PC-3 (cell line): ENCODE results near the gene CAND2. TPM values are rescaled to one million over a fixed set of nuclear protein-coding genes. Genes with fewer than 3 reads are reported as not detected.
"Not testable (repeated sequence)": the region's sequence is repeated elsewhere in the genome, so short reads cannot be mapped to it uniquely, and the experiment has no call there.

Experiments
- ATAC-seq: fragments of 200-7000 bp; cut with Tn5 transposase; 2 replicates; pipeline ENCODE4 v1.9.1; 2020; ENCODE audit warnings: mild to moderate bottlenecking, moderate library complexity
- BruUV-seq: library from RNA; stranded (reverse); fragments of 400-500 nt; replicated peaks from 2 replicates; lab custom pipeline; 2021; lab: Mats Ljungman, UMichigan
- CTCF ChIA-PET: fragments of 300-600 bp; sonication (Branson Sonifier 250); formaldehyde crosslinking; loops from one replicate; lab custom pipeline; 2022; ENCODE audit warnings: antibody characterized with exemption; lab: Charles Lee
- POLR2A ChIA-PET: fragments of 300-600 bp; sonication (Branson Sonifier 250); formaldehyde crosslinking; loops from one replicate; lab custom pipeline; 2022; ENCODE audit warnings: antibody characterized with exemption; ENCODE audit not compliant: unreplicated experiment; lab: Charles Lee
- DNase-seq: peaks from one replicate; pipeline ENCODE4 v3.0.0-alpha.2; 2015
- H2AFZ ChIP-seq: fragments of 300-600 bp; sonication (generic); 2 replicates; pipeline ENCODE4 v1.6.0; 2016; ENCODE audit warnings: antibody characterized with exemption, low read length
- H3F3A ChIP-seq: fragments of 300-600 bp; sonication (generic); one replicate; pipeline ENCODE4 v1.6.0; 2017; ENCODE audit warnings: antibody characterized with exemption, low read length, control low read depth, mild to moderate bottlenecking; ENCODE audit not compliant: unreplicated experiment
- H3K27ac ChIP-seq: fragments of 300-600 bp; sonication (generic); 2 replicates; pipeline ENCODE4 v1.5.1; 2016; ENCODE audit warnings: mild to moderate bottlenecking, low read length
- H3K27me3 ChIP-seq: fragments of 300-600 bp; sonication (generic); 2 replicates; pipeline ENCODE4 v1.6.1; 2016; ENCODE audit warnings: low read length, mixed read lengths
- H3K36me3 ChIP-seq: fragments of 300-600 bp; sonication (generic); 2 replicates; pipeline ENCODE4 v1.6.1; 2016; ENCODE audit warnings: low read depth, mixed run types, low read length, mixed read lengths
- H3K4me1 ChIP-seq: fragments of 300-600 bp; sonication (generic); 2 replicates; pipeline ENCODE4 v1.5.1; 2016; ENCODE audit warnings: low read length; ENCODE audit not compliant: insufficient read depth
- H3K4me2 ChIP-seq: fragments of 300-600 bp; sonication (generic); 2 replicates; pipeline ENCODE4 v1.6.0; 2016; ENCODE audit warnings: low read length
- H3K4me3 ChIP-seq: fragments of 300-600 bp; sonication (generic); 2 replicates; pipeline ENCODE4 v1.5.1; 2016; ENCODE audit warnings: mild to moderate bottlenecking, low read length, mixed read lengths
- H3K79me2 ChIP-seq: fragments of 300-600 bp; sonication (generic); 2 replicates; pipeline ENCODE4 v1.6.1; 2017; ENCODE audit warnings: low read length, mixed read lengths
- H3K9ac ChIP-seq: fragments of 300-600 bp; sonication (generic); 2 replicates; pipeline ENCODE4 v1.6.0; 2016; ENCODE audit warnings: mild to moderate bottlenecking, low read length
- H3K9me2 ChIP-seq: fragments of 300-600 bp; sonication (generic); replicated peaks from 2 replicates; pipeline ENCODE4 v1.6.1; 2016; ENCODE audit warnings: mixed run types, low read length, mixed read lengths
- H3K9me3 ChIP-seq: fragments of 300-600 bp; sonication (generic); 2 replicates; pipeline ENCODE4 v1.6.1; 2016; ENCODE audit warnings: low read length, mixed read lengths
- H4K20me1 ChIP-seq: fragments of 300-600 bp; sonication (generic); 2 replicates; pipeline ENCODE4 v1.6.1; 2016; ENCODE audit warnings: low read length, mixed read lengths
- EZH2 ChIP-seq: fragments of 300-600 bp; sonication (generic); IDR thresholded peaks from one replicate; pipeline ENCODE4 v1.6.1; 2017; ENCODE audit warnings: antibody characterized with exemption, mild to moderate bottlenecking, low read length; ENCODE audit not compliant: unreplicated experiment
- EZH2phosphoT487 ChIP-seq: fragments of 300-600 bp; sonication (generic); IDR thresholded peaks from 2 replicates; pipeline ENCODE4 v1.6.1; 2018; ENCODE audit warnings: mild to moderate bottlenecking, antibody characterized with exemption, low read length, borderline replicate concordance
- intact Hi-C: fragments of 100-400 bp; cut with micrococcal nuclease; formaldehyde crosslinking; loops from 2 replicates; pipeline ENCODE4 v1.9.0; 2023
- total RNA-seq: library from RNA; depleted of rRNA; stranded (reverse); fragments of >200 nt; gene quantifications from 2 replicates; pipeline ENCODE4 v1.2.3, GENCODE V29; 2014
- TF ChIP-seq, protein P1 (sequence below): fragments of 300-600 bp; sonication (generic); conservative IDR thresholded peaks from 2 replicates; pipeline ENCODE4 v1.5.1; 2017; ENCODE audit warnings: antibody characterized with exemption, low read depth, mild to moderate bottlenecking, low read length

The CAND2 gene
- total RNA-seq, 1 experiment from 2014 or later: 4.8 TPM

DNA sequence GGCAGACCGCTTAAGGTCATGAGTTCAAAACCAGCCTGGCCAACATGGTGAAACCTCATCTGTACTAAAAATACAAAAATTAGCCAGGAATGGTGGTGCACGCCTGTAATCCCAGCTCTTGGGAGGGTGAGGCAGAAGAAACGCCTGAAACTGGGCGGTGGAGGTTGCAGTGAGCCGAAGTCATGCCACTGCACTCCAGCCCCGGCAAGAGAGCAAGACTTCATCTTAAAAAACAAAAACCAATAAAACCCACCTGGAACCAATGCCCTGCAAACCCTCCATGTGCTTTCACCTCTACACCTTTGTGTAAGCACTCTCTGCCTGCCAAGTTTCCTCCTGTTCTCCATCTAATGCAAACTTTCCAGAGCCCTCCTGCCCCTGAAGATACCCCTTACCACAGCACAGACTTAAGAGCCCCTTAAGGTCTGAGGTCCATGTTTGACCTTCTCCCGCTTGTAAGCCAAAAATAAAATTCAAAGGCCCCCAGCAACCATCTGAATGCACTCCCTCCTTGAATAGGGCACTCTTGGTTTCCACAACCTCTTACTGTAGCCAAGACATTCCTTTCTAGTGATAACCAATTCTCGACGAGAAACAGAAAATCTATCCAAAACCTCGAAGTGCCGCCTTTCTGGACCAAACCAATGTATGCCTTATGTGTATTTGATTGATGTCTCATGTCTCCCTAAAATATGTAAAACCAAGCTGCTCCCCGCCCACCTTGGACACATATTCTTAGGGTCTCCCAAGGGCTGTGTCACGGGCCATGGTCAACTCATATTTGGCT, 41.9 kb downstream of the CAND2 start:
- Histone ChIP-seq H3K9me2 (no peaks in the 10 kb centered on the region), H2AFZ (no peak overlapping the region), H3K9ac (no peak overlapping the region), H3K79me2 (peaks cover 62% of the 10 kb centered on the region), H3K4me3 (peak overlapping the region; percentile 99), H3K27me3 (no peaks in the 10 kb centered on the region), H3K4me2 (peak overlapping the region; percentile 94), H3K36me3 (peaks cover 76% of the 10 kb centered on the region), H3K4me1 (peaks cover 30% of the 10 kb centered on the region), H3K27ac (no peak overlapping the region), H3K9me3 (no peaks in the 10 kb centered on the region), H4K20me1 (peaks cover 63% of the 10 kb centered on the region), H3F3A (peaks cover 13% of the 10 kb centered on the region)
- ChIA-PET CTCF (no interaction called here), POLR2A (interaction anchor here (0.6 kb wide), 1 partner anchor 15 kb away, joined by 5 read pairs; no protein-coding TSS in a partner anchor)
- no peak for DNase-seq
- no TSS peak for BruUV-seq
- ATAC-seq: no peak
- intact Hi-C loops: no loop called here
- TF ChIP-seq, protein P1, sequence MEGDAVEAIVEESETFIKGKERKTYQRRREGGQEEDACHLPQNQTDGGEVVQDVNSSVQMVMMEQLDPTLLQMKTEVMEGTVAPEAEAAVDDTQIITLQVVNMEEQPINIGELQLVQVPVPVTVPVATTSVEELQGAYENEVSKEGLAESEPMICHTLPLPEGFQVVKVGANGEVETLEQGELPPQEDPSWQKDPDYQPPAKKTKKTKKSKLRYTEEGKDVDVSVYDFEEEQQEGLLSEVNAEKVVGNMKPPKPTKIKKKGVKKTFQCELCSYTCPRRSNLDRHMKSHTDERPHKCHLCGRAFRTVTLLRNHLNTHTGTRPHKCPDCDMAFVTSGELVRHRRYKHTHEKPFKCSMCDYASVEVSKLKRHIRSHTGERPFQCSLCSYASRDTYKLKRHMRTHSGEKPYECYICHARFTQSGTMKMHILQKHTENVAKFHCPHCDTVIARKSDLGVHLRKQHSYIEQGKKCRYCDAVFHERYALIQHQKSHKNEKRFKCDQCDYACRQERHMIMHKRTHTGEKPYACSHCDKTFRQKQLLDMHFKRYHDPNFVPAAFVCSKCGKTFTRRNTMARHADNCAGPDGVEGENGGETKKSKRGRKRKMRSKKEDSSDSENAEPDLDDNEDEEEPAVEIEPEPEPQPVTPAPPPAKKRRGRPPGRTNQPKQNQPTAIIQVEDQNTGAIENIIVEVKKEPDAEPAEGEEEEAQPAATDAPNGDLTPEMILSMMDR: no peak
- TF ChIP-seq EZH2: no peak

- ChIA-PET CTCF (no interaction called here), POLR2A (no interaction called here)
- TF ChIP-seq, protein P1: no peak
- TF ChIP-seq EZH2: no peak
- no peak for TF ChIP-seq EZH2phosphoT487
- Histone ChIP-seq H3K9me2 (no peaks in the 10 kb centered on the region), H3K36me3 (peaks cover 66% of the 10 kb centered on the region), H2AFZ (no peak overlapping the region), H3K27ac (no peak overlapping the region), H3K9ac (peak overlapping the region; percentile 100), H4K20me1 (peaks cover 63% of the 10 kb centered on the region), H3K4me1 (peaks cover 30% of the 10 kb centered on the region), H3K4me2 (peak overlapping the region; percentile 94), H3F3A (peaks cover 13% of the 10 kb centered on the region), H3K9me3 (no peaks in the 10 kb centered on the region), H3K79me2 (peaks cover 62% of the 10 kb centered on the region), H3K27me3 (no peaks in the 10 kb centered on the region), H3K4me3 (peak overlapping the region; percentile 99)
- DNase-seq: no peak
- ATAC-seq: no peak
- intact Hi-C loops: no loop called here
- no TSS peak for BruUV-seq
Observed at GRCh38 chr3:12839156-12839946, 42.9 kb downstream of the CAND2 start.

- ATAC-seq, H3F3A ChIP-seq, H3K9me2 ChIP-seq, DNase-seq, H2AFZ ChIP-seq, BruUV-seq, H3K27me3 ChIP-seq, POLR2A ChIA-PET, H3K9me3 ChIP-seq, CTCF ChIA-PET: not testable (repeated sequence)
- Histone ChIP-seq H3K4me2 (peak overlapping the region; percentile 94), H4K20me1 (peaks cover 58% of the 10 kb centered on the region), H3K79me2 (peaks cover 62% of the 10 kb centered on the region), H3K27ac (peak overlapping the region; percentile 55; the same call in 1 of the 2 replicates), H3K4me3 (peak overlapping the region; percentile 99), H3K4me1 (peaks cover 30% of the 10 kb centered on the region), H3K36me3 (peaks cover 58% of the 10 kb centered on the region), H3K9ac (peak overlapping the region; percentile 100)
- intact Hi-C loops: loop anchor here (2.0 kb wide), 1 partner anchor 49 kb away; no protein-coding TSS in a partner anchor
Observed at GRCh38 chr3:12840148-12840547, 43.7 kb downstream of the CAND2 start.
